K562 treated with DMSO at 1 percent for 12 hours (cell line): ENCODE measurements around the gene GABRB1. TPM values are rescaled to one million over a fixed set of nuclear protein-coding genes. Genes with fewer than 3 reads are reported as not detected.

Source experiments
- total RNA-seq: library from RNA; unstranded; fragments of 300-600 nt; gene quantifications from 2 replicates; pipeline ENCODE4 v1.2.3, GENCODE V29; 2022; ENCODE audit not compliant: insufficient read depth

Gene GABRB1
- total RNA-seq = not detected in 2 replicates

DNA sequence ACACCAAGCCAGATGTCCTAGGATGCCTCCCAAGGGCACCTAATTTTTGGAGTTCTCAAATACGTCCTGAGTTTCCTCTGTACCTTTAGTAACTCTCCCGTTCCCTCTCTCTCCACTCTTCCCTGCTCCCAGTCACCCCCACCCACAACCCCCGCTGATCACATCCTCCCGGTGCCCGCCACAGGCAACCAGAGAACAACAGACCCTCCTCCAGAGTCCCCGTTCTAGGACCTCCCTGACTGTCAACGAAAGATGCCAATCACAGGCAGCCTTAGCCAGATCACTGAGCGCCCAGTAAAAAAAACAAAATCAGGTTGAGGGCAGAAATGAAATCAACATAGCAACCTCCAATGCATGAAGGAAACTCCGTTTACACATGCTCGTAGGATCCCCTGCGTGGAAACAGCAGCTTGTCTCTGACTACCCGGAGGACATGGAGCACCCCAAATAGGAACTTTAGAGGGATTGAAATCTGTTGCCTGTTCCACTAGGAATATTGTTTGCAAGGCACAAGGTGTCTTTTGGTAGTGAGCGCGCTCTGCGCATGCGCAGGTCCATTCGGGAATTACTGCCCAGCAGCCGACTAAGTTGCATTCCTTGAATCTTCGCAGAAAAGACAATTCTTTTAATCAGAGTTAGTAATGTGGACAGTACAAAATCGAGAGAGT lies at the start of gene GABRB1:
Gene GABRB1, plus strand, starts transcription at position 557 of the 668 bp plus-strand sequence.

DNA sequence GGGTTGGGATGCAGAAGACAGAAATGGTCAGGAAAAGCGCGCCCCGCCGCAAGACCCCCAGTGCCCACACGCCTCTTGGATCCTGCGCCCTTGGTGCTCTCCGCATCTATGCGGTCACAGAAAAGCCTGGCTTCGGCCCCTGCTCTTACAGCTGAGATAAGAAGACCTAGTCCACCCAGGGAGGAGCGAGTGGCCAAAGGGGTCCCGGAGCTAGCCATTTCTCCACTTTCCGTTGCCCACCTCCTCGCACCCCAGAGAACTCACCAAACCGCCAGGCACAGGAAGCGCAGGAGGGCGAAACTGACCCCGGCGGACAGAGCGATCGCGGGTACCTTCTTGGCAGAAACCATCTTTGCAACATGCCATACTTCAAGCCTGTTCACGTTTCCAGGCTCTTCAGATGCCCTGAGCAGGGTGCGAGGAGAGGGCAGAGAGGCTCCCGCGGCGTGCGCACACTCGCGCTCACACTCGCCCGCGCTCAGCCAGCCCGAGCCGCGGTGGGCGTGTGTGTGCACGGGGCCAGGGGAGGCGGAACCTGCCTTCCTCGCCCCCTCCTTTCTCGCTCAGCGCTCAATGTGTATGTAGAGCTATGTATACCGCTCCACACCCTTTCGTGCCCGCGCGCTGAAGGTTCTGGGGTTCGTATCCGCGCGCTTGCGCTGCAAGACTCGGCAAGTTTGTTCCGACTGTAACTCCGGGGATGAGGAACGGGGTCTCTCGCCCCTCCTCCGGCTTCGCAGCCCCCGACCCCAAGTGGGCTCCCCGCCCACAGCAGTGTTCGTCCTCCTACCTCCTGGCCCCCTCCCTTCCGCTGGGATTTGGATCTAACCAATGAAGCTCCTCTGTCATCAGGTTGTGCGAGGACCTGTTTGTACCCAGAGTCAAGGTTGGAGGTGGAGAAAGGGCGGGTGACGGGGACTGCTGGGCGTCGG lies 38.0 kb upstream of the GABRB1 start, which contains the start of gene GABRA4:
Gene GABRA4, minus strand, starts transcription at position 507 of the 932 bp plus-strand sequence. Its CDS starts 157 bp downstream, at position 350.

DNA sequence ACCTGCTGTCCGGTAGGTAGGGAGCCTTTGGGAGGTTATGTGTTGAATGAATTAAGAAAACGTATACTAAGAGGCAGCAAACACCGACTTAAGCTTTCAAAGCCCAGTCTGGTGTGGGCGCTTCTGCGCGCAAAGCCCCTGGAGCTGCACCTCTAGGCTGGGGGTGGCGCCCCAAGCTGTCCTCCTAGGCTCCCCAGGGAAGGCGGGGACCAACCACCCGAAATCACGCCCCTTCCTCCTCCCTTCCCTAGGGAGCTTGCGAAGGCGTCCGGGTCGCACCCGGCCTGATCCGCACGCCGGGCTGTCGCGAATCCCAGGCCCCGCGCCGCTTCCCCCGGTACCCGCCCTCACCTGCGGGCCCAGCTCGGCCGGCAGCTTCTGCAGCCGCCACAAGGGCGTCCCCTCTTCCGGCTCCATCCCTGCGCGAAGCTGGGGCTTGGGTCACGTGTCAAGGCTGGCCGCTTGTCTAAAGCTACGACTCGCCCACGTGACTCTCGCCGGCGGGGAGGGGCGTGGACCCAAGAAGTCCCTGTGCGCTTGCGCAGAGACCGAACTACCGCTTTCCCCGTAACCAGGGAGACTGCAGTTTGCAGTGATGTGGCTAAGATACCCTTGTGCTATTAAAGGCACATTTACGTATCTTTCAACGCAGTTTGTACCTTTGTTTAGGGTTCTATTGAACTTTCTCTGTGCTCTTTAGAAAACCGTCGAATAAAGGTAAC lies 432.0 kb downstream of the GABRB1 start, which contains the start of gene COMMD8:
Gene COMMD8, minus strand, starts transcription at position 468 of the 722 bp plus-strand sequence. Its CDS starts 51 bp downstream, at position 417.

Other genes starting within 250 kb of the GABRB1 start
- not detected in 2 replicates for gene COX7B2, start 122.3 kb upstream of the GABRB1 start, total RNA-seq
- gene GABRA4, start 38.0 kb upstream of the GABRB1 start, total RNA-seq = not detected in 2 replicates